GM21529 (cell line): Measurements from ENCODE around the gene KRTCAP2.

Experiments used
- ATAC-seq: cut with Tn5 transposase; IDR thresholded peaks from one replicate; pipeline ENCODE4 v1.9.1; 2021; ENCODE audit not compliant: unreplicated experiment

The KRTCAP2 gene

DNA sequence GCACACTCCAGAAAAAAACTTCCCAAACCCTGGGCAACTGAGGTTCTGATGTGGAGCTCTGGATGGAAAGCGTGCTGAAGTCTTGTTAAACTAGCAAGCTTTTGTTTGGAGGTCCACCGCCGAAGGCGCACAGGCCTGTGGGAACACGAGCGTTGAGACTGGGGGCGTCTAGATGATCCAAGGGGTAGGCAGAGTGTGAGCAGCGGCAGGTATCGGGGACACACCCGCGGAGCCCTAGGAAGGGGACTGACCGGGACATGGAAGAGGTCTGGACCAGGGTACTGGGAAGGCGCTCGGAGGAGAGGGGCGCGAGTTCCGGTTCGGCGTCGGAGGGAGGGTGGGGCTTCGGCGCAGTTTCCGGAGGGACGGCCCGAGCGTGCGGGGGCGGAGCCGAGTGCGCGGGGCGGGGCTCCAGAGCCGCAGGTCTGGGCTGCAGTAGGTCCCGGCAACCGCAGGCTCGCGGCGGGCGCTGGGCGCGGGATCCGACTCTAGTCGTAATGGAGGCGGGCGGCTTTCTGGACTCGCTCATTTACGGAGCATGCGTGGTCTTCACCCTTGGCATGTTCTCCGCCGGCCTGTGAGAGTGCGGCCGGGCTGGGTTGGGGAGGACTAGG lies 37.6 kb downstream of the KRTCAP2 start, which contains the start of gene SLC50A1:
SLC50A1 (plus strand) TSS at position 438 of the 614 bp plus-strand sequence; CDS start at position 498, 60 bp downstream.
- peak; percentile 75 for ATAC-seq

DNA sequence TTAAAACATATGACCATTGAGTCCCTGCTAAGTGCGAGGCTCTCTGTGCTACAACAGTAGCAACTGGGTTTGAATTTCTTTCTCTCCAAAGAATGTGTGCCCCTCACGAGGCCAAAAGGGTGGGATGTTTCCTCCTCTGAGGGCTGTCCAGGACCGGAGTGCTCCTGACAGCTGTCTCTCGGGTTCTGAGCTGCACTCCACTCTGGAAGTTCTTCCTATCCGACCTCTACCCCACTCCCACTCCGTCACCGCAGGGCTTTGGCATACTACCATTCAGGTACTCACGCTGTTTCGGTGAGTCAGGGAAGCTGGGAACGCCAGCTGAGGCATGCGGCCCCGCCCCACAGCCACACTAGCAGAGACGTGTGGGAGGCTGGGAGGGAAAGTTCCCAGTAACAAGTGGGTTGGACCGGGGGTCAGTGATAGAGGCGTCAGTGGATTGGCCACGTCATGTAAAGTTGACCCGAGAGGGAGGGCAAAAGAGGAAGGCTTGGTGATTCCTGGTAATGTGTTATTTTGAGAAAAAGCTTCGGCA lies 38.2 kb downstream of the KRTCAP2 start:
- no peak for ATAC-seq

DNA sequence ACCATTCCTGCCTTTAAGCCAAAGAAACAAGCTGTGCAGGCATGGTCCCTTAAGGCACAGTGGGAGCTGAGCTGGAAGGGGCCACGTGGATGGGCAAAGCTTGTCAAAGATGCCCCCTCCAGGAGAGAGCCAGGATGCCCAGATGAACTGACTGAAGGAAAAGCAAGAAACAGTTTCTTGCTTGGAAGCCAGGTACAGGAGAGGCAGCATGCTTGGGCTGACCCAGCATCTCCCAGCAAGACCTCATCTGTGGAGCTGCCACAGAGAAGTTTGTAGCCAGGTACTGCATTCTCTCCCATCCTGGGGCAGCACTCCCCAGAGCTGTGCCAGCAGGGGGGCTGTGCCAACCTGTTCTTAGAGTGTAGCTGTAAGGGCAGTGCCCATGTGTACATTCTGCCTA lies 38.8 kb downstream of the KRTCAP2 start:
- ATAC-seq: no peak

DNA sequence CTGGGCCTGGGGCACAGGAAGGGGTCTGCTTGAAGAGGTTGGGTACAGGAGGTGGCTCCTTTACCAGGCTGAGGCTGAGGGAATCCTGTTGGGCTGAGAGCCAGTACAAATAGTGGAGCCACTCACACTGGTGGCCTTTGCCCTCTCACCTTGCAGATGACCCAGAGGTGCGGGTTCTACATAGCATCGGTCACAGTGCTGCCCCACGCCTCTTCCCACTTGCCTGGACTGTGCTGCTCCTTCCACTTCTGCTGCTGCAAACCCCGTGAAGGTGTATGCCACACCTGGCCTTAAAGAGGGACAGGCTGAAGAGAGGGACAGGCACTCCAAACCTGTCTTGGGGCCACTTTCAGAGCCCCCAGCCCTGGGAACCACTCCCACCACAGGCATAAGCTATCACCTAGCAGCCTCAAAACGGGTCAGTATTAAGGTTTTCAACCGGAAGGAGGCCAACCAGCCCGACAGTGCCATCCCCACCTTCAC lies 39.3 kb downstream of the KRTCAP2 start:
- ATAC-seq: no peak

DNA sequence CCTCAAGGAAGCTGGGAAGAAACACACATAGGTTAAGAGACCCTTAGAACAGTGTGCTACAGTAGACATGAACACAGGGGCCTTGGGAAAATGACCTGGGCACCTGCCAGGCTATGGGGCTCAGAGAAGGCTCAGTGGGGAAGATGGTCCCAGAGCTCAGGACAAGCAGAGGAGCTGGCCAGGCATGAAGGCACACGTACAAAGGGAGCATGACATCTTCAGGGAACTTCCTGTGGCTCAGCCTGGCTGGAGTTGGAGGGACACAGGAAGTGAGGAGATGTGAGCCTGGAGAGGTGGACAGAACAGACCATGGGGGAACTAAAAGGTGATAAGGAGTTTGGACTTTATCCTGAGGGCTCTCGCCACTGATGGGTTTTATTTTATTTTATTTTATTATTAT lies 41.2 kb downstream of the KRTCAP2 start:
- no peak for ATAC-seq

DNA sequence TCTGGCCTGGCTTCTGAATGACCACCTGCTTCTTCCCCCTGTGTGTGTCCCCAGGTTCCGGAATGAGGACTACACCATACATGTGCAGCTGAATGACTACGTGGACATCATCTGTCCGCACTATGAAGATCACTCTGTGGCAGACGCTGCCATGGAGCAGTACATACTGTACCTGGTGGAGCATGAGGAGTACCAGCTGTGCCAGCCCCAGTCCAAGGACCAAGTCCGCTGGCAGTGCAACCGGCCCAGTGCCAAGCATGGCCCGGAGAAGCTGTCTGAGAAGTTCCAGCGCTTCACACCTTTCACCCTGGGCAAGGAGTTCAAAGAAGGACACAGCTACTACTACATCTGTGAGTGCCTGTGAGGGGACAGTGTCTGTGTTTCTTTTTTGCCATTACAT lies 41.8 kb downstream of the KRTCAP2 start:
- ATAC-seq: no peak

DNA sequence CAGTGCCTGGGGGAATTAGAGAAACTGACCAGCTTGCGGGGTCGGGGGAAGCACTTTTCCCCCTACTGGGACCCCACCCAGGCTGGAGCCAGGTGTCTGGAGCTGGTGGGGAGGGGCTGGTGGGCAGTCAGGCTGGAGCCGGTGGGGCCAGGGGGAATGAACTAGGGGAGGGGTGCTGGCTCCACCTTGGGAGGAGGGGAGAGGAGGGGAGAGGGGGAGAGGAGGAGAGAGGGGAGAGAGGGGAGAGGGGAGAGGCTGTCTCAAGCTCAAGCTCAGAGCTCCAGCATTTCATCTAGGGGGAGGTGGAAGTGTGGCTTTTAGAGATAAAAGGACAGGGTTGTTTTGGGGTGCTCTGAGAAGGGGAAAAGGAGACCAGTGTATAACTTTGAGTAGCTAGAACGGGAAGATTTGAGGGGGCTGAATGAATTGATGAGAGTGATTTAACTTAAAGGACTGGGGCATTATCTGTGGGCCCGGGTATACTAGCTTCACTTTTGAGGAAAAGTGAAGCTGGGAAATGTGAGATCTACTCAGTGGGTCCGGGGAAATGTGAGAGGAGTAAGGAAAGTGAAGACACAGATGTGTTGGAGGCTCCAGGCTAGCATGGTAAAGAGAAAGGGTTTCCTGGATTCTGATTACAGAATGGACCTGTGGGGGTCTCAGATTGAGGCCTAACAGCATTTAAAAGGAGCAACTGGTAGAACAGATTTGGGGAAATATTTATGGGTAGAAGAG lies 42.7 kb downstream of the KRTCAP2 start:
- ATAC-seq: no peak

DNA sequence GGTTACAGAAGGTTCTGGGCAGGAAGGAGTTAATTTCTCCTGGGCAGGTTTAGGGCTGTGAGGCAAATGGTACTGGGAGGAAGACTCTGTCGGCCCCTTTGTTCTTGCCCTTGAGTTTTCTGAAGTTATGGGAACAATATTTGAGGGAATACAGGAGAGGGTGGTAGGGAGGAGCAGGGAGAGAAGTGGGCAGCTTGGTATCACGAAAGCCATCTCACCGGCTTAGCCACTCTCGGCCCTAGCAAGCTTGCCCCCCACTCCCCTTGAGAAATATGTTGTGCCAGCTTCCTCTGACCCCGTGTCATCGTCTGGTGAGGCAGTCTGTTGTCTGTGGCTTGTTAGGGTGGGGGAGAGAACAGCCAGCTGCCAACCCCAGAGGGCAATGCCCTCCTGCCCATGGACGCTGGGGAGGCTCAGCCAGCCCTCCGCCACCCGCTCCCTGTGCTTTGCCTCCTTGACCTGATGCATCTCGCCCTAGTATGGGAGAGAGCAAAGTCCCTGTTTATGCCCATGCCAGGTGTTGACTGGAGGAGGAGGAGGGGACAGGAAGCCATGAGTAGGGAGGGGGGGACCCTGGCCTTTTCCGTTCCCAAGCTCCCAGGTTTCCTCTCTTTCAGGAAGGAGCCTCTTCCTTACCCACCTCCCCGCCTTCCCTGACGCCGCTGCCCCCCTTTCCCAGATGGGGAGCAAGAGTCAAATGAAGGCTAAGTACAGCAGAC lies 44.2 kb downstream of the KRTCAP2 start:
- no peak for ATAC-seq

DNA sequence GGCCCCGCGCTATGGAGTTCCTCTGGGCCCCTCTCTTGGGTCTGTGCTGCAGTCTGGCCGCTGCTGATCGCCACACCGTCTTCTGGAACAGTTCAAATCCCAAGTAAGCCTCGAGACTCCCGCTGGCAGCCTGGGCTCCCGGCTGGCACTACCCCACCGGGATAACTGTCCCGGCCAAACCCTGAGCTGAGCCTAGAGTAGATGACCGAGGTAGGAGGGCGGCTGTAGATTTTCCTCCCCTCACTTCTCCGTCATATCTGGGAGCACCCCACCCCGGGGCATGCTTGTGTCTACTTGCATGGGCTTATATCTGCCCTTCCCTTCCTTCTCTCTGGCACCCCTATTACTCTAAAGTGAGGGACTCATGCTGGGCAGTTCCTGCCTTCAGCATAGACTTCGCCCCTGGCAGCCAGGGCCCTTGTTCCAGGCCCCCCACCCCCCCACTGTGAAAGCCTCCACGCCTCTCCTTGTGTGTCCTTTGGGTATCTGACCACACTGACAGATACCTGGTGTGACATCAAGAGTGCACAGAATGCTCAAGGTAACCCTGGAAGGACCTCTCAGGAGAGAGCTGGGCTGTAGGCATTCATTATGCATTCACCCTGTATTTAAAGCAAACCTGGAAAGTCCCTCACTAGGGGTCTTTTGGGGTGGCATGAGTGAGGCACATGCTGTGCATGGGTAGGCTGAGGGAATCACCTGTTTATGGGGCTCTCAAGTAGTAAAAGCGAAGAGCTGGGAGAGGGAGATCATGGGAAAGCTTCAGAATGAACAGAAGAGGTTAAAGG lies 44.9 kb downstream of the KRTCAP2 start:
- ATAC-seq: no peak

DNA sequence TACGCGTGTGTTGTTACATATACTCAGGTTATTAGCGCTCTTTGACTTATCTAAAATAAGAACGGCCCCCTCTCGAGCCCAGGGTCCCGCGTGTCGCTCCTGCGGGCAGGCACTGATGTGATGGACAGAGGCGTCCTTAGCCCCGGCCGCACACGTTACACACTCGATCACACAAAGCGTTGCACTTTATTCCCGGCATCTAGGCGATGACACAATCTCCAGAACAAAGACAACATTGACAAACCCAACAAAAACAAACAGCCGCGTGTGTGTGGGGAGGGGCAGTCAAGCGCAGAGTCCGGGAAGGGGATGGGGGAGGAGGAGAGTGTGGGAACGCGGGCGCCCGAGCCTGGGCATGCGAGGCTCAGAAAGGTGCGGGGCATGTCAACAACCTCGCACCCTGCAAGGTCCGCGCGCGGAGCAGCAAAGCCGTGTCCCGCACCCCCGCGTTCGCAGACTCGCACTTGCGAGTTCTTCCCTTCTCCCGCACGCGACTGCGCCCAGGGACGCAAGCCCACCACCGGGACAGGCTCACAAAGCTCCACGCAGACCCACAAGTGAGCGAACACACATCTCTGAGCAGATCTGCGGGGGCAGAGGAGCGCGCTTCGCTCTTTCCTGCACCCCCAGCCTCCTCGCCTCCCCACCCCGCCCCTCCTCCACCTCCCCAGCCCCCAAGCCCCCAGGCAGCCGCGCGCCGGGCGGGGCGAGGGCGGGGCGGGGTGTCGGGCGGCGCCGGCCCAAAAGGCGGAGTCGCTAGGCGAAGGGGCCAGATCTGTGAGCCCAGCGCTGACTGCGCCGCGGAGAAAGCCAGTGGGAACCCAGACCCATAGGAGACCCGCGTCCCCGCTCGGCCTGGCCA lies 45.8 kb downstream of the KRTCAP2 start, which contains the start of gene EFNA1:
EFNA1 (plus strand) TSS at position 772 of the 862 bp plus-strand sequence. CDS start 102 bp downstream, outside the sequence.
- ATAC-seq: no peak

DNA sequence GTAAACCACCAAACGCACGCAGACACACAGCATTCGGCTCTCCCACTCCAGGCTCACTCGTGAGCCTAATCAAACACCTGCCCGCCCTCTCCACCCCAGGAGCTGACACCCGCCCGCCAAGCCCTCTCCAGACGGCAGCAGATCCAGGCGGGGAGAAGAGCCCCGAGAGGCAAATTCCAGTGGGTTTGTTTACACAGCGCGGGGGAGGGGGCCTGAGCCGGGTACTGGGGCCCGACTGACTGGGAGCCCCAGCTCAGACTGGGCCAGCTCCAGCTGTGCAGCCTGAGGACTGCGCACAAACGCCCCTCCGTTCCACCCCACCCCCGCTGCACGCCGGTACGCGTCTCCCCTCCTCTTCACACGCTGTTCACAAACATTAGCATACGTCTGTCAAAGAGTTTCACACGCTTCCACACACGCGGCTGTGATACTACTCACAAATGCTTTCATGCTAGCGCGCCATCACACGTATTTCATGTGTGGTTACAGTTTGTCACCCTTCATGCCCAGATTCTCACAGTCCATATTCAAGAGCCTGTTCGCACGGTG lies 46.5 kb downstream of the KRTCAP2 start:
- ATAC-seq: no peak

DNA sequence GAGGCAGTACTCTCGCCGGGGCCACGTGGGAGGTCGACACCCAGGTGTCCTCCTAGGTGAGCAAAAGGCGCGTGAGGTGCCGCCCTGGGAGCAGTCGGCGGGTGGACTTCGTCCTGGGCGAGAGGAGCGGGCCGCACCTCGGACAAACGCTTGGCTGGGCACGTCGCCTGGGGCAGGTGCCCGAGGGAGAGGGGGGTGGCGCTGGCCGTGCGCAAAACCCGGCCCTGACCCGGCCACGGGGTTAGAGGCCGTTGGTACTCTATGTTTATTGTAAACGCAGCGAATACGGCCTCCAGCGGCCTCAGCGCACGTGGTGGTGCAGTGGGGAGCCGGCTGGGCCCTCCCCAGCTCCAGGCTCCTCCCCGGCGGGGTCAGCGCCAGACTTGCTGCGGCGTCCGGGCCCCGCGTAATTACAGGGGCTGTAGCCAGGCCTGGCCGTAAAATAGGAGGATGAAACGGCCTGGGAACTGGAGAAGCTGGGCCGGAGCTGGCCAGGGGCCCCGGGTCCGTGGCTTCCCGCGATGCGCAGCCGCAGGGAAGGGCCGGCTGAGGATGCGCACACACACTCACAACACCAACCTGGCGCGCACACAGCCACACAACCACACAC lies 47.1 kb downstream of the KRTCAP2 start:
- ATAC-seq: no peak

DNA sequence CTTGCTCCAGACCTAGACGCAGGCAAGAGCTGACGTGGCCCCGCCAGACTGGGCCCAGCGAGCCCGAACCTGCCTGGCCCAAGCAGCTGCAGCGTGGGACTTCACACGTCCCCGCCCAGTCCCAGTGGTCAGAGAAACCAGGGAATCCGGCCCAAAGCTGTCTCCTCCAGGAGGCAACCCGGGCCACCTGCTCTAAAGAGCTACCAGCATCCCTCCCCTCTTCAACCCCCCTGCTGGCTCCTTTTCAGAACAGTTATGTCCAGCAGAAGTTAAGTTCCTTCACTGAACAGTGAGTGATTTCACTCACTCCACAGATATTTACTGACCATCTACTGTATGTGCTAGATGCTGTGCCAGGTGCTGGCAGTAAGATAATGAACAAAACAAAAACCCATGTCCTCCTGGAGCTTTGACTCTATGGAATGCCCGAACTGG lies 47.6 kb downstream of the KRTCAP2 start:
- no peak for ATAC-seq

DNA sequence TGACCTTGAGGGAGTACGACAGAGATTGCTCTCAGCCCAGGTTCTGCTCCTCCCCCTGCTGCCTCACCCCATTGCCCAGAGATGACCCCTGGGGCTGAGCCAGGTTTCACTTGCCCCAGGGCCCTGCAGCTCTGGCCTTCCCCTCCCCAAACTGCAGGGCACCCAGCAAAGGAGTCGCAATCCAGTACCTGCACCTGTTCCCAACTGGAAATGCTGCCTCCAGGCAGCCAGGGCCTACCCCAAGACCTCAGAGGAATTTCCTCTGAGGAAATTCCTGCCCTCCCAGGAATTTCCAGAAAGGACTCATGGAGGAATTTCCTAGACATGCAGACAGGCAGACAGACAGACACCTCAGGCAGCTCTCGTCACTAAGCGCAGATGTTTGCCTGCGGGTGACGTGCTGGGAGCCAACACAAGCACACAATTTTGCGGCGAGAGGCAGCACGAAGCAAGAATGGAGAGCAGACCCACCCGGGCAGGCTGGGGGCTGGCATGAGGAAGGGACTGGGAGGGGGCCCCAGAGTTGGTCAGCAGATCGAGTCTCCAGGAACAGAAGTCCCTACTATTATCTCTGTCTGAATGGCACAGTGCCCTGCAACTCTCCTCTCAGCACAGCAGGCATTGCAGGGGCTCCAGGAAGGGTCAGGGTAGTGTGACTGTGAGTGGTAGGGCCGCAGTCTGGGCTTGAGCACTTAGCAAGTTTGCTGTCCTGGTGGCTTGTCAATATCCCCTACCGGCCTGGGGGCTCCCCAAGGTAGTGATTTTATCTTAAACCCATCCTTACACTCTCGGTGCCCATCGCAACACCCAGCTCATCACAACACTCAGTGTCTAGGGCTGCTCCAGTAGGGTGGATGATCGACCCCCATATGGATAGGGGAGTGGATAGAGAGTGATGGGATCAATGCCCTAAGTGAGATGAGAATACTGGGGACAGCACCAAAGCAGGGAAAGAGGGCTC lies 48.3 kb downstream of the KRTCAP2 start:
- ATAC-seq: no peak

DNA sequence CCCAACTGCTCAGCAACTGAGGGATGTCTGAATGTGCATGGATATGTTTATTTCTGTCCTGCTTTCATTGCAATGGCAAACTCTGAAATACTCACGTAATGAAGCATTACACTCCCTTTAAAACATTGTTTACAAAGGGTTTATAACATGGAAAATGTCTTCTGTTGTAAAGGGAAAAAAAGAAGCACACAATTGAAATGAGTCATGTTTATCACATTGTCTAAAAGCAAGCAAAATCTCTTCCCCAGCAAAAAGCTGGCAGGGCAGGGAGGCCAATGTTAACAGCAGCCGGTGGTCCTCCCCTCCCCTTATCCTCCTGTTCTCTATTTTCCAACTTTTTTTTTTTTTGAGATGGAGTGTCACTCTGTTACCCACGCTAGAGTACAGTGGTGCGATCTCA lies 49.3 kb downstream of the KRTCAP2 start:
- no peak for ATAC-seq

DNA sequence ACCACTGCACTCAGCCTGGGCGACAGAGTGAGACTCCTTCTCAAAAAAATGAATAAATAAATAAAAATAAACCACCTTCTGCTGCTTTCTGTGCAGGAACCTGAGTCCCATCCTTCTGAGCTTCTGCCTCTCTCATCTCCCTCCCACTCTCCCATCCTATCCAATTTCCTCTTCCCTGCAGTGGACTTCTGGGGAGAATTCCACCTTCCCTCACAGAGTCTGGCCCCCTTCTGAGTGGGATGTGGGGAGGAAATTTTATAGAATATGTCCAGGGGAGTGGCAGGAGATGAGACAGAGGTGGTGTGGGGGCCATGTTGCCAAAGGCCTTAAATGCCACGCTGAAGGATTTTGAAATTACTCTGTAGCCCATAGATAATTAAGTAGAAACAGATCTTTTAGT lies 50.8 kb downstream of the KRTCAP2 start:
- ATAC-seq: no peak

DNA sequence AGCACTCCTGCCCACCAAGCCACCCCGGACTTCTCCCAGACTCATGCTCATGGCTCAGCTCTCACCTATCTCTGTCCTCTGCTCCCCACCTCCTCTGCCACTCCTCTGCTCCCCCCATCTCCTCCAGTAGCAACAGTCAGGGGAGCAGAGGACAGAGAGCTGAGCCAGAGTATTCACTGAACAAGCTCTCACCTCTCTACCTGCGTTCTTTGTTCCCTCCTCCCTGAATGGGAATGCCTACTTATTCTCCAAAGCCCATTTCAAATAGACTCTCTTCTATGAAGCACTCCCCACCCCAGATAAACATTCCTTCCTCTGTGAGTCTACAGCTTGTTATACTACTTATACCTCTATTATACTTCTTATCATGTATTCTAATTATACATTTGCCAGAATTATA lies 51.9 kb downstream of the KRTCAP2 start:
- no peak for ATAC-seq

DNA sequence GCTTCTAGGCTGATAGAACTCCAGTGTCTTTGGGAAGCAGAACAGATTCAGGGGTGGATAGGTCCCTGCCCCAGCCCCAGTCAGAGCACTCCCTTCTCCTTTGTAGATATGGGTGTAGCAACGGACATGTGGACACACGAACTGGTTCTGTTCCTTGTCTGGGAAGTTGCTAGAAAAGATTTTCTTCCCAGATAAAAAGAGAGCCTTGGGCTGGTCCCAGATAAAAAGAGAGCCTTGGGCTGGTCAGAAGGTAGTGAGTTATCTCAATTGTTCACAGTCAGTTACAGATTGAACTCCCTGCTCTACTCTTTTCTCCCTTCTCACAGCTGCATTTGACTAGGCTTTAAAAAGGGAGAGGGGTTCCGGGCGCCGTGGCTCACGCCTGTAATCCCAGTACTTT lies 52.9 kb downstream of the KRTCAP2 start:
- no peak for ATAC-seq
